Heart left ventricle (tissue), 13 donors: Measurements from ENCODE around the gene AFAP1.

Experiments used
- CTCF ChIP-seq, 12 donors: fragments of 200-600 bp; sonication (generic) in 4 of 12; IDR thresholded peaks; one replicate each; pipeline versions ENCODE4 v1.5.0 to v1.8.0; 2018 to 2022; ENCODE audit warnings: antibody characterized with exemption in 12 of 12, mild to moderate bottlenecking in 5 of 12
- POLR2A ChIP-seq, 2 donors: fragments of 450-650 bp; IDR thresholded peaks; one replicate each; pipeline ENCODE4 v1.6.1; 2017; ENCODE audit warnings: antibody characterized with exemption in 2 of 2, mild to moderate bottlenecking in 2 of 2, moderate library complexity in 2 of 2
- donor health status: ischemic (EF 13 %, LVEDD 7.1; RV severe dilation, severe dysfunction).
- donor health status: DM: no; HTN: yes; CAD: no.
- donor health status: DM: no; HTN: no; CAD: no.
- donor health status: ischemic (EF 25% LVEDD 6.9; RV normal size, moderate dysfunction).
- donor health status: ischemic (EF 25% LVEDD 5.7; RV mildly dilated, moderate dysfunction).
- donor health status: ischemic (EF 35%, LVEDD 5.7; RV mildly dilated, moderate dysfunction).
- donor health status: nonischemic (EF 11% LVEDD 7.7; RV severe dilation, severe dysfunction).
- donor health status: DM: yes; HTN: yes; CAD: no.
- donor health status: PGD.
- donor health status: ischemic (EF 29% LVEDD 5.4; RV normal size, mild dysfunction).
- donor health status: nonischemic (EF 23%, LVEDD 6.1; RV moderate dilation, normal function).

- TF ChIP-seq CTCF (IDR thresholded peaks at IDR 0.05) (no peak), POLR2A (IDR thresholded peaks at IDR 0.05) (no peak)
Observed at GRCh38 chr4:7713757-7714156, 225.9 kb downstream of the AFAP1 start.
